ENCODE measurements around the gene CEBPE. TPM values are rescaled to one million over a fixed set of nuclear protein-coding genes. Genes with fewer than 3 reads are reported as not detected.

The CEBPE gene
- total RNA-seq, 3 donors from 2014 or later: not detected

DNA sequence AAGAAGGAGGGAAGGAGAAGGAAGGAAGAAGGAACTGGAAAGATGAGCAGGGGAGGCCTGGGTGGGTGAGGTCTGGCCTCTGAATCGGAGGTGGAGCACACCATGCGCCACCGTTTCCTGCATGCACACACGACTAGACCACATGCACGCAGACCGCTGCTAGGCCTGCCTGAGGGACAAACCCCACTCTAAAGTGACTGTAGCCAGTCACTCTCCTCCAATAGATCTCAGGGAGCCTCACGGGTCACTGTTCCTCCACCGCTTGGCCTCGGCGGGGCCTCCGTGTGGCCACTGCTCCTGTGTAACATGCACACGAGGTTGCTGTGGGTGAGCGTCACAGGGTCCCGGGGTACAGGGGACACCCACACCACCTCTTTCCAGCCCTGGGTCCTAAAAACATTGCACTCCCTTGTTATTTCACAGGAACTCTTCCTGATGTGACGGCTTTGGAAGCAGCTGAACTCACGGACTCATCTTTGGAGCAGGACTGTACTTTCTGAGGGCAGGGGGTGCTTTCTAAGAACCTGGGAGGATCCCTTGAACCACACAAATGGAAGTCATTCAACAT lies 17.6 kb upstream of the CEBPE start:
- DNase-seq: no peak
- intact Hi-C loops (cut with DNase I, micrococcal nuclease): no loop called here
- Histone ChIP-seq H3K9me3 (no peaks in the 10 kb centered on the region), H3K4me3 (no peak overlapping the region), H3K36me3 (ENCODE audit: low read depth) (no peaks in the 10 kb centered on the region), H3K4me1 (ENCODE audit: low read depth) (no peaks in the 10 kb centered on the region)
- ATAC-seq: no peak
- no peak for TF ChIP-seq CTCF (IDR thresholded peaks at IDR 0.05)

GRCh38 chr14:23132970-23133369 lies 13.9 kb upstream of the CEBPE start:
- Histone ChIP-seq H3K9me3 (no peaks in the 10 kb centered on the region), H3K4me1 (ENCODE audit: low read depth) (no peaks in the 10 kb centered on the region), H3K36me3 (ENCODE audit: low read depth) (no peaks in the 10 kb centered on the region), H3K4me3 (no peak overlapping the region)
- TF ChIP-seq CTCF (IDR thresholded peaks at IDR 0.05): no peak
- no peak for ATAC-seq
- intact Hi-C loops (cut with DNase I, micrococcal nuclease): no loop called here
- no peak for DNase-seq

- ATAC-seq: no peak
- H3K36me3 ChIP-seq (ENCODE audit: low read depth): no peaks in the 10 kb centered on the region
- H3K4me1 ChIP-seq (ENCODE audit: low read depth): no peaks in the 10 kb centered on the region
- DNase-seq: no peak
- intact Hi-C loops (cut with DNase I, micrococcal nuclease): no loop called here
- H3K4me3 ChIP-seq: no peak overlapping the region
- no peak for TF ChIP-seq CTCF (IDR thresholded peaks at IDR 0.05)
- H3K9me3 ChIP-seq: no peaks in the 10 kb centered on the region
These were observed 12.4 kb upstream of the CEBPE start for GRCh38 chr14:23131482-23131881.

- ATAC-seq (no peak), DNase-seq (no peak)
- Histone ChIP-seq H3K4me3 (no peak overlapping the region), H3K9me3 (no peaks in the 10 kb centered on the region), H3K36me3 (ENCODE audit: low read depth) (no peaks in the 10 kb centered on the region), H3K4me1 (ENCODE audit: low read depth) (no peaks in the 10 kb centered on the region)
- intact Hi-C loops (cut with DNase I, micrococcal nuclease): no loop called here
- no peak for TF ChIP-seq CTCF (IDR thresholded peaks at IDR 0.05)
These were observed 11.8 kb upstream of the CEBPE start for GRCh38 chr14:23130871-23131270.

GRCh38 chr14:23129759-23130316 lies 10.8 kb upstream of the CEBPE start:
- ATAC-seq: no peak
- TF ChIP-seq CTCF (IDR thresholded peaks at IDR 0.05): no peak
- Histone ChIP-seq H3K4me1 (ENCODE audit: low read depth) (no peaks in the 10 kb centered on the region), H3K9me3 (no peaks in the 10 kb centered on the region), H3K36me3 (ENCODE audit: low read depth) (no peaks in the 10 kb centered on the region), H3K4me3 (no peak overlapping the region)
- DNase-seq: no peak
- intact Hi-C loops (cut with DNase I, micrococcal nuclease): no loop called here
